Fibroblast of pulmonary artery (primary cell): ENCODE results near the gene POLR2E.

Experiments
- DNase-seq: peaks from one replicate; pipeline ENCODE4 v3.0.0-alpha.2; 2010; ENCODE audit warnings: low read depth
- H3K4me3 ChIP-seq: replicated peaks from 2 replicates; pipeline ENCODE4 v1.5.1; 2011; ENCODE audit warnings: low read depth, mild to moderate bottlenecking, control low read depth, low read length, moderate library complexity
- TF ChIP-seq, protein P1 (sequence below): IDR thresholded peaks from 2 replicates; pipeline ENCODE4 v1.5.1; 2011; ENCODE audit warnings: mild to moderate bottlenecking, control low read depth, low read length, inconsistent platforms; ENCODE audit errors: missing control alignments

The POLR2E gene

DNA sequence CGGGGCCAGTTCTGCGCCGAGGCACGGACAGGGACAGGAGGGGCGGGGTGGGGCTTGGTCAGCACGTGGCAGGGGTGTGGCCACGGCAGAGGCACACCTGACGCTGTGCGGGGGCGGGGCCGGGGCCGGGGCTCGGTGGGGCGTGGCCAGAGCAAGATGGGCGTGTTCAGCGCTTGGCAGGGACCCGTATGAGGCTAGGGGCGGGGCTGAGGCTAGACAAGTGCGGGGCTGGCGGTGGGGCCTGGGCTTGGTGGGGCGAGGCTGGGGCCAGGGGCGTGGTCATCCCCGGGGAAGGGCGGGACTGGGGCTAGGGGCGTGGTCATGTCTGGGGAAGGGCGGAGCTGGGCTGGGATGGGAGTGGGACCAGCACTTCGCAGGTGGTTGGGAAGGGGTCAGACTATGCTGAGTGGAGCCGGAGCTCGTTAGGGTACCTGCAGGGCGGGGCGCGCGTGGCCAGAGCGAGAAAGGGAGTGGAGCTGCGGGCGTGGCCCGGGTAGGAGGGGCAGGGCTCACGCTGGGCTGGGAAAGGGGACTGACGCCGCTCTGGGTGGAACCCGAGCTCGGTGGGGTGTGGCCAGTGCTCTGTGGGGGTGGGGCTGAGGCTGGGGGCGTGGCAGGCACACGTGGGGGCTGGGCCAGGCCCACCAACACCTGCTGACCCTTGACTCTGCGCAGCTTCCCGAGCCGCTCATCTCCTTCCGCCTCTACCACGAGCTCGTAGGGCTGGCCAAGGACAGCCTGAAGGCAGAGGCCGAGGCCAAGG is 12.8 kb downstream of the POLR2E start:
- DNase-seq, result no peak
- no peak overlapping the region for H3K4me3 ChIP-seq
- TF ChIP-seq, protein P1, sequence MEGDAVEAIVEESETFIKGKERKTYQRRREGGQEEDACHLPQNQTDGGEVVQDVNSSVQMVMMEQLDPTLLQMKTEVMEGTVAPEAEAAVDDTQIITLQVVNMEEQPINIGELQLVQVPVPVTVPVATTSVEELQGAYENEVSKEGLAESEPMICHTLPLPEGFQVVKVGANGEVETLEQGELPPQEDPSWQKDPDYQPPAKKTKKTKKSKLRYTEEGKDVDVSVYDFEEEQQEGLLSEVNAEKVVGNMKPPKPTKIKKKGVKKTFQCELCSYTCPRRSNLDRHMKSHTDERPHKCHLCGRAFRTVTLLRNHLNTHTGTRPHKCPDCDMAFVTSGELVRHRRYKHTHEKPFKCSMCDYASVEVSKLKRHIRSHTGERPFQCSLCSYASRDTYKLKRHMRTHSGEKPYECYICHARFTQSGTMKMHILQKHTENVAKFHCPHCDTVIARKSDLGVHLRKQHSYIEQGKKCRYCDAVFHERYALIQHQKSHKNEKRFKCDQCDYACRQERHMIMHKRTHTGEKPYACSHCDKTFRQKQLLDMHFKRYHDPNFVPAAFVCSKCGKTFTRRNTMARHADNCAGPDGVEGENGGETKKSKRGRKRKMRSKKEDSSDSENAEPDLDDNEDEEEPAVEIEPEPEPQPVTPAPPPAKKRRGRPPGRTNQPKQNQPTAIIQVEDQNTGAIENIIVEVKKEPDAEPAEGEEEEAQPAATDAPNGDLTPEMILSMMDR, result no peak

DNA sequence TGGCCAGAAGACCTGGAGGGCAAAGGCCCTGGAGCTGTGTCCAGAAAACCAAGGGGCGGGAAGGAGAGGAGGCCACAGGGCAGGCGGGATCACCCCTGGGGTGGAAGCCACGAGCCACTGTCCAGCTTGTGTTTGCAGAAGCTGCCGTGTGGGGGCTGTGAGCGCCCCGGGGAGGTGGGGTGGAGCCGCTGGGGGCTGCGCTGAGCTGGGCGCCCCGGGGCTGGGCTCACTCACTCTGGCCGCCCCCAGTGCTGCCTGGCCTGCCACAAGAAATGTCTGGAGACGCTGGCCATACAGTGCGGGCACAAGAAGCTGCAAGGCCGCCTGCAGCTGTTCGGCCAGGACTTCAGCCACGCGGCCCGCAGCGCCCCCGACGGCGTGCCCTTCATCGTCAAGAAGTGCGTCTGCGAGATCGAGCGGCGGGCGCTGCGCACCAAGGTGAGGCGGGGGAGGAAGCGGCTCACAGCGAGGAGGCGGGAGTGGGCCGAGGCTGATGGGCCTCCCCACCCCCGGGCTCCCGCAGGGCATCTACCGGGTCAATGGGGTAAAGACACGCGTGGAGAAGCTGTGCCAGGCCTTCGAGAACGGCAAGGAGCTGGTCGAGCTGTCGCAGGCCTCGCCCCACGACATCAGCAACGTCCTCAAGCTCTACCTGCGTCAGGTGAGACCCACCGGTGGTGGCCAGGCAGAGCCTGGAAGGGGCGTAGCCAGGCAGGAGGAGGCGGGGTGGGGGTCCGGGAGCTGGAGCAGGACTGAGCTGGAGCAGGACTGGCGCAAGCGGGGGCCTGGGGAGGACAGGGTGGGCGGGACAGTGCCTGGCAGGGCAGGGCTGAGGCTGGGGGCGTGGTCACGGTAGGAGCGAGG is 13.6 kb downstream of the POLR2E start:
- TF ChIP-seq, protein P1, result no peak
- H3K4me3 ChIP-seq, result no peak overlapping the region
- DNase-seq, result no peak

DNA sequence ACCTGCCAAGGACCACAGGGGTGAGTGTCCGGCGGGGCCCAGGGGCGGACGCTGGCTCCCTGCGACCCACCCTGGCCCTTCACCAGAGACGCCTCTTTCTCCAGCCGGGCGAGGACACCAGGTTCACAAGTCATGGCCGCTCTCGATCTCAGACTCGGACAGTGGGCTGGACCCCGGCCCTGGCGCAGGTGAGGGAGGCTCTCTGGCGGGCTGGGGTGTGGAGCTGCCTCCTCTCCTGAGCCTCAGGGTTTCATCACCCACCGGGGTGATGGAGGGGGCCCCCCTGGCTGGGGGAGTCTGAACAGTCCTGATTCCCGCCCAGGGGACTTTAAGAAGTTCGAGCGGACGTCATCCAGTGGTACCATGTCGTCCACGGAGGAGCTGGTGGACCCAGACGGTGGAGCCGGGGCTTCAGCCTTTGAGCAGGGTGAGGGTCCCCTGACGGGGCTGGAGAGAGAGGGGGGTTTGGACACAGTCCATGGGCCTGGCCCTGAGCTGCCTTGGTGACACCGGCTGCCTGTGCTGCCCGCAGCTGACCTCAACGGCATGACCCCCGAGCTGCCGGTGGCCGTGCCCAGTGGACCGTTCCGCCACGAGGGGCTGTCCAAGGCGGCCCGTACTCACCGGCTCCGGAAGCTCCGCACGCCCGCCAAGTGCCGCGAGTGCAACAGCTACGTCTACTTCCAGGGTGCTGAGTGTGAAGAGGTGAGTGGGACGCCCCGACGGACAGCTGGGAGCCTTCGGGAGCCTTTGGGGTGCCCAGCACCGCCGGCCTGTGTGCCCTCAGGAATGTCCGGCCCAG is 14.6 kb downstream of the POLR2E start:
- no peak overlapping the region for H3K4me3 ChIP-seq
- no peak for DNase-seq
- TF ChIP-seq, protein P1, result no peak

DNA sequence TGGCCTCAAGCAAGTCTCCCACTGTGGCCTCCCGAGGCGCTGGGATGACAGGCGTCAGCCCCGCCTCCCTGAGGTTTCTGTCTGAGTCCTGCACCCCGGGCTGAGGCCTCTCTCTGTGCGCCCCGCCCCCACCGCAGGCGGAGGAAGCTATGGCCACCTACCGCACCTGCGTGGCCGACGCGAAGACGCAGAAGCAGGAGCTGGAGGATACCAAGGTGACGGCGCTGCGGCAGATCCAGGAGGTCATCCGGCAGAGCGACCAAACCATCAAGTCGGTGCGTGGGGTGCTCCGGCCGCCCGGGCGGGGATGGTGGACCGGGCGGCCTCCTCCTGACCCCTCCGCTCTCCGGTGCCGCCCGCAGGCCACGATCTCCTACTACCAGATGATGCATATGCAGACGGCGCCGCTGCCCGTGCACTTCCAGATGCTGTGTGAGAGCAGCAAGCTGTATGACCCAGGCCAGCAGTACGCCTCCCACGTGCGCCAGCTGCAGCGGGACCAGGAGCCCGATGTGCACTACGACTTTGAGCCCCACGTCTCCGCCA is 15.5 kb downstream of the POLR2E start:
- TF ChIP-seq, protein P1, result no peak
- DNase-seq, result no peak
- no peak overlapping the region for H3K4me3 ChIP-seq

DNA sequence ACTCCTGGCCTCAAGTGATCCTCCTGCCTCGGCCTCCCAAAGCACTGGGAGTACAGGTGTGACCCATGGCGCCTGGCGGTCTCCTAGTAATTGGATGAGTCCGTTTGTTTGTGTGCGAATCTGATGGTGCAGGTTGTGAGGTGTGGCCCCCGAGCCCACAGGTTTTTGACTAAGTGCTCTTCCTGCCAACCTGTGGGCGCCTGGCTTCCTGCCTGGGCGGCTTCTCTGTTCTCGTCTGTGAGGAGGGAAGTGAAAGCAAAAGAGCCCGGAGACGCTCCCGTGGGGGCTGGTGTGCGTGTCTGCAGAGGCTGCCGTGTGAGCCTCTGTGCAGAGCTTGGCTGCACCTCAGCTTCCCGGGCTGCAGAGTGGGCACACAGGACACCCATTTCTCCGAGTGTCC is 18.2 kb downstream of the POLR2E start:
- no peak overlapping the region for H3K4me3 ChIP-seq
- TF ChIP-seq, protein P1, result no peak
- DNase-seq, result no peak

DNA sequence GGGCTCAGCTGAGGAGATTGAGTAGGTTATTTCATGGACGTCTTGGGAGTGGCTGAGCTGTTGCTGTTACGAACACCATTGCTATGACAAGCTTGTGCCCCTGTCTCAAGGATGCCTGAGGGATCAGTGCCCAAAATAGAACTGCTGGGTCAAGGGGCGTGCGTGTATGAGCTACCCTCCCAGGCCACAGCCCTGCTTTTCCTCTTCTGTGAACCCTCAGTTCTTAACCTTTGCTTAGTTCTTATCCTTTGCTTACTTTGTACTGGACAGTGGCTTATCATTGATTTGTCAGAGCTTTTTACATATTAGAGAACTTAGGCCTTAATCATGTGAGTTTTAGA is 19.2 kb downstream of the POLR2E start:
- TF ChIP-seq, protein P1, result no peak
- DNase-seq, result no peak
- H3K4me3 ChIP-seq, result no peak overlapping the region
